NB4 (cell line): ENCODE data around the gene PHF20.

Experiments used
- TF ChIP-seq, protein P1 (sequence below): IDR thresholded peaks from one replicate; pipeline ENCODE4 v1.5.1; 2012; ENCODE audit warnings: low read depth, low read length
- TF ChIP-seq, protein P2 (sequence below): IDR thresholded peaks from 2 replicates; pipeline ENCODE4 v1.6.1; 2011; ENCODE audit warnings: low read depth, low read length

DNA sequence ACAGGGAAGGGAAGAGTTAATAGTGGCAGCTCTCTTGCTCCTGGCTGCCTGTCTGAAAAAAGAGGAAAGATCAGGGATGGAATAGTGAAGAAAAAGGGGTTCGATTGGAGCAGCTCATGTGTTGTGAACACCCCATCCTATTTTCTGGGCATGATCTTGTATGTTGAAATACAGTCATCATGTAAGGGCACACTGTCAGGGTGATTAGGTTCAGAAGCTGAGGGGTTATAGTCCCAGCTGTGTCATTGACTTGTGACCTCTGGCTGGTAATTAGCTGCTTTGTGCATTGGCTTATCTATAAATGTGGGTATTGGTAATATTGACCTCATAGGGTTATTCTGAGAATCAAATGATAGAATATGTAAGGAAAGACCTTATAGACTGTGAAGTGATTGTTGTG is 30.1 kb downstream of the PHF20 start:
- TF ChIP-seq, protein P1, sequence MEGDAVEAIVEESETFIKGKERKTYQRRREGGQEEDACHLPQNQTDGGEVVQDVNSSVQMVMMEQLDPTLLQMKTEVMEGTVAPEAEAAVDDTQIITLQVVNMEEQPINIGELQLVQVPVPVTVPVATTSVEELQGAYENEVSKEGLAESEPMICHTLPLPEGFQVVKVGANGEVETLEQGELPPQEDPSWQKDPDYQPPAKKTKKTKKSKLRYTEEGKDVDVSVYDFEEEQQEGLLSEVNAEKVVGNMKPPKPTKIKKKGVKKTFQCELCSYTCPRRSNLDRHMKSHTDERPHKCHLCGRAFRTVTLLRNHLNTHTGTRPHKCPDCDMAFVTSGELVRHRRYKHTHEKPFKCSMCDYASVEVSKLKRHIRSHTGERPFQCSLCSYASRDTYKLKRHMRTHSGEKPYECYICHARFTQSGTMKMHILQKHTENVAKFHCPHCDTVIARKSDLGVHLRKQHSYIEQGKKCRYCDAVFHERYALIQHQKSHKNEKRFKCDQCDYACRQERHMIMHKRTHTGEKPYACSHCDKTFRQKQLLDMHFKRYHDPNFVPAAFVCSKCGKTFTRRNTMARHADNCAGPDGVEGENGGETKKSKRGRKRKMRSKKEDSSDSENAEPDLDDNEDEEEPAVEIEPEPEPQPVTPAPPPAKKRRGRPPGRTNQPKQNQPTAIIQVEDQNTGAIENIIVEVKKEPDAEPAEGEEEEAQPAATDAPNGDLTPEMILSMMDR = no peak
- TF ChIP-seq, protein P2, sequence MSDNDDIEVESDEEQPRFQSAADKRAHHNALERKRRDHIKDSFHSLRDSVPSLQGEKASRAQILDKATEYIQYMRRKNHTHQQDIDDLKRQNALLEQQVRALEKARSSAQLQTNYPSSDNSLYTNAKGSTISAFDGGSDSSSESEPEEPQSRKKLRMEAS = no peak
